H9 (cell line): ENCODE results near the gene NEU3. TPM values are rescaled to one million over a fixed set of nuclear protein-coding genes. Genes with fewer than 3 reads are reported as not detected.

Source experiments
- DNase-seq: peaks from one replicate; pipeline ENCODE4 v3.0.0-alpha.2; 2017
- H2AFZ ChIP-seq: one replicate; pipeline ENCODE4 v1.6.1; 2013; ENCODE audit warnings: mild to moderate bottlenecking, low read length, control low read depth, moderate library complexity
- H2AK5ac ChIP-seq: 2 replicates; pipeline ENCODE4 v1.6.1; 2013; ENCODE audit warnings: low read length, control low read depth, mixed read lengths; ENCODE audit not compliant: insufficient read length
- H2BK120ac ChIP-seq: one replicate; pipeline ENCODE4 v1.6.1; 2013; ENCODE audit warnings: low read depth, mild to moderate bottlenecking, low read length, control low read depth, inconsistent platforms; ENCODE audit not compliant: poor library complexity, severe bottlenecking
- H2BK12ac ChIP-seq: 2 replicates; pipeline ENCODE4 v1.6.1; 2013; ENCODE audit warnings: low read length, control low read depth, mixed read lengths, low read depth; ENCODE audit not compliant: insufficient read length
- H2BK15ac ChIP-seq: 2 replicates; pipeline ENCODE4 v1.6.1; 2013; ENCODE audit warnings: low read depth, low read length, control low read depth
- H2BK20ac ChIP-seq: one replicate; pipeline ENCODE4 v1.6.1; 2013; ENCODE audit warnings: low read depth, mild to moderate bottlenecking, low read length, control low read depth, inconsistent platforms; ENCODE audit not compliant: poor library complexity, severe bottlenecking
- H2BK5ac ChIP-seq: 2 replicates; pipeline ENCODE4 v1.6.1; 2013; ENCODE audit warnings: low read length, control low read depth, mixed read lengths; ENCODE audit not compliant: insufficient read length
- H3K14ac ChIP-seq: 2 replicates; pipeline ENCODE4 v1.6.1; 2013; ENCODE audit warnings: low read length, control low read depth; ENCODE audit not compliant: insufficient read depth
- H3K18ac ChIP-seq: 2 replicates; pipeline ENCODE4 v1.6.1; 2013; ENCODE audit warnings: low read depth, mild to moderate bottlenecking, mixed read lengths, low read length, control low read depth; ENCODE audit not compliant: insufficient read length
- H3K23ac ChIP-seq: 2 replicates; pipeline ENCODE4 v1.6.1; 2013; ENCODE audit warnings: low read length, control low read depth, mixed read lengths, low read depth; ENCODE audit not compliant: insufficient read length
- H3K23me2 ChIP-seq: 2 replicates; pipeline ENCODE4 v1.6.1; 2013; ENCODE audit warnings: low read depth, mild to moderate bottlenecking, mixed read lengths, low read length, control low read depth; ENCODE audit not compliant: insufficient read length, poor library complexity, severe bottlenecking
- H3K27ac ChIP-seq: 2 replicates; pipeline ENCODE4 v1.5.1; 2013; ENCODE audit warnings: low read length, control low read depth, mixed read lengths, low read depth; ENCODE audit not compliant: insufficient read length
- H3K27me3 ChIP-seq: 2 replicates; pipeline ENCODE4 v1.6.1; 2013; ENCODE audit warnings: low read length, control low read depth, inconsistent platforms; ENCODE audit not compliant: insufficient read depth
- H3K4ac ChIP-seq: 2 replicates; pipeline ENCODE4 v1.6.1; 2013; ENCODE audit warnings: low read depth, mild to moderate bottlenecking, control low read depth, inconsistent platforms, low read length, moderate library complexity
- H3K4me1 ChIP-seq: 2 replicates; pipeline ENCODE4 v1.6.1; 2013; ENCODE audit warnings: low read length, control low read depth, inconsistent platforms; ENCODE audit not compliant: insufficient read depth
- H3K4me2 ChIP-seq: 2 replicates; pipeline ENCODE4 v1.6.1; 2013; ENCODE audit warnings: low read length, control low read depth, mixed read lengths; ENCODE audit not compliant: insufficient read length, insufficient read depth
- H3K56ac ChIP-seq: 2 replicates; pipeline ENCODE4 v1.6.1; 2013; ENCODE audit warnings: low read depth, mild to moderate bottlenecking, mixed read lengths, low read length, control low read depth; ENCODE audit not compliant: insufficient read length
- H3K79me1 ChIP-seq: 2 replicates; pipeline ENCODE4 v1.6.1; 2013; ENCODE audit warnings: low read depth, mild to moderate bottlenecking, moderate library complexity, low read length, control low read depth, inconsistent platforms; ENCODE audit not compliant: insufficient read depth, poor library complexity, severe bottlenecking
- H3K79me2 ChIP-seq: 2 replicates; pipeline ENCODE4 v1.6.1; 2013; ENCODE audit warnings: low read length, control low read depth, inconsistent platforms; ENCODE audit not compliant: insufficient read depth
- H3K9ac ChIP-seq: 2 replicates; pipeline ENCODE4 v1.6.1; 2013; ENCODE audit warnings: low read length, control low read depth, mixed read lengths; ENCODE audit not compliant: insufficient read length; ENCODE audit errors: extremely low read depth
- H3K9me3 ChIP-seq: one replicate; pipeline ENCODE4 v1.6.1; 2013; ENCODE audit warnings: low read depth, low read length, inconsistent platforms; ENCODE audit not compliant: control insufficient read depth
- H3T11ph ChIP-seq: one replicate; pipeline ENCODE4 v1.6.1; 2013; ENCODE audit warnings: mild to moderate bottlenecking, low read length, control low read depth, inconsistent platforms
- H4K20me1 ChIP-seq: one replicate; pipeline ENCODE4 v1.6.1; 2013; ENCODE audit not compliant: control insufficient read depth, insufficient read length, insufficient read depth
- H4K5ac ChIP-seq: 2 replicates; pipeline ENCODE4 v1.6.1; 2013; ENCODE audit warnings: low read depth, mild to moderate bottlenecking, mixed read lengths, low read length, control low read depth; ENCODE audit not compliant: insufficient read length
- H4K8ac ChIP-seq: replicated peaks from 2 replicates; pipeline ENCODE4 v1.6.1; 2013; ENCODE audit warnings: low read length, control low read depth, mixed read lengths, low read depth; ENCODE audit not compliant: insufficient read length
- H4K91ac ChIP-seq: 2 replicates; pipeline ENCODE4 v1.6.1; 2013; ENCODE audit warnings: low read depth, mild to moderate bottlenecking, moderate library complexity, mixed read lengths, low read length, control low read depth; ENCODE audit not compliant: insufficient read length
- H3K27ac Mint-ChIP-seq, 3 experiments: 2 replicates in 2 of 3; 3 replicates in 1 of 3; pipeline ENCODE4 v1.8.0; 2020 to 2021; ENCODE audit warnings: mixed read lengths in 3 of 3, mild to moderate bottlenecking in 1 of 3, moderate library complexity in 1 of 3
- H3K27me3 Mint-ChIP-seq: 2 replicates; pipeline ENCODE4 v1.8.0; 2021; ENCODE audit warnings: low read depth, mild to moderate bottlenecking, moderate library complexity, mixed read lengths
- H3K36me3 Mint-ChIP-seq, 3 experiments: 2 replicates in 2 of 3; 3 replicates in 1 of 3; pipeline ENCODE4 v1.8.0; 2020 to 2021; ENCODE audit warnings: low read depth in 3 of 3, mixed read lengths in 3 of 3; ENCODE audit not compliant: insufficient read depth in 1 of 3
- H3K4me1 Mint-ChIP-seq, 2 experiments: 2 replicates each; pipeline ENCODE4 v1.8.0; 2020; ENCODE audit warnings: mixed read lengths in 2 of 2
- H3K4me3 Mint-ChIP-seq, 2 experiments: 2 replicates in 1 of 2; 3 replicates in 1 of 2; pipeline ENCODE4 v1.8.0; 2020 to 2021; ENCODE audit warnings: mild to moderate bottlenecking in 2 of 2, mixed read lengths in 2 of 2, moderate library complexity in 1 of 2
- H3K9me3 Mint-ChIP-seq, 2 experiments: 2 replicates in 1 of 2; 3 replicates in 1 of 2; pipeline ENCODE4 v1.8.0; 2020; ENCODE audit warnings: mild to moderate bottlenecking in 2 of 2, mixed read lengths in 2 of 2, moderate library complexity in 1 of 2
- CTCF ChIP-seq: fragments of 200-600 bp; sonication (generic); conservative IDR thresholded peaks from 3 replicates; pipeline ENCODE4 v1.8.0; 2021; ENCODE audit warnings: antibody characterized with exemption, mild to moderate bottlenecking
- WGBS: extraction: QIAGEN DNeasy Blood & Tissue Kit; methylation state at CpG from one replicate; pipeline ENCODE4 v1.1.7; 2013; ENCODE audit warnings: missing lambda C conversion rate, low lambda C conversion rate, mixed read lengths; ENCODE audit not compliant: insufficient read length; ENCODE audit errors: extremely low coverage; 5-methylcytosine and 5-hydroxymethylcytosine counted together
- total RNA-seq: library from RNA; stranded (reverse); gene quantifications from 2 replicates; pipeline ENCODE4 v1.2.1, GENCODE V29; 2021

NEU3 gene
- total RNA-seq, 1 experiment from 2014 or later = 15.9 TPM

DNA sequence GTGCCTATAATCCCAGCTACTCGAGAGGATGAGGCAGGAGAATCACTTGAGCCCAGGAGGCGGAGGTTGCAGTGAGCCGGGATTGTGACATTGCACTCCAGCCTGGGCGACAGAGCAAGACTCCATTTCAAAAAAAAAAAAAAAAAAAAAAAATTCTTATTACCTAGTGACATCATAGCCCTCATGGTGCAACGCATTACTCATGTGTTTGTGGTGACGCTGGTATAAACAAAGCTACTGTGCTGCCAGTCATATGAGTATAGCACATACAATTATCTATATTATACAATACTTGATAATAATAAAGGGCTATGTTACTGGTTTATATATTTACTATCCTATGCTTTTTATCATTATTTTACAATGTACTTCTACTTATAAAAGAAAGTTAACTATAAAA lies 66.8 kb downstream of the NEU3 start:
- Histone ChIP-seq H2BK12ac (no peak overlapping the region), H3K23me2 (no peaks in the 10 kb centered on the region), H4K5ac (no peak overlapping the region), H3K4me1 (no peaks in the 10 kb centered on the region), H3K9me3 (no peaks in the 10 kb centered on the region), H3K23ac (no peak overlapping the region), H3K18ac (no peak overlapping the region), H3T11ph (no peak overlapping the region), H4K8ac (no peak overlapping the region), H2AFZ (no peak overlapping the region), H4K91ac (no peak overlapping the region), H2BK15ac (no peak overlapping the region), H3K79me1 (no peaks in the 10 kb centered on the region), H3K27me3 (no peaks in the 10 kb centered on the region), H2BK5ac (no peak overlapping the region), H4K20me1 (no peaks in the 10 kb centered on the region), H3K4me2 (no peak overlapping the region), H2AK5ac (no peak overlapping the region), H3K9ac (no peak overlapping the region), H2BK20ac (no peak overlapping the region), H3K27ac (no peak overlapping the region), H3K79me2 (no peaks in the 10 kb centered on the region), H3K14ac (no peak overlapping the region), H3K56ac (no peak overlapping the region), H3K4ac (no peak overlapping the region), H2BK120ac (no peak overlapping the region)
- Mint-ChIP-seq H3K4me1 (no peaks in the 10 kb centered on the region), H3K27me3 (no peaks in the 10 kb centered on the region; the same call in 1 of the 2 replicates), H3K4me3 (no peak overlapping the region), H3K36me3 (peaks cover 2 to 13% (median 5%) of the 10 kb centered on the region in 3 experiments; a peak in 5 of 7 replicates), H3K9me3 (peaks cover 21 to 23% of the 10 kb centered on the region in 2 experiments), H3K27ac (no peak overlapping the region)
- no peak for TF ChIP-seq CTCF
- DNase-seq = no peak
- WGBS = no CpG with 5 or more reads among the region's 6 CpGs
